Ovary (tissue), 9 donors: ENCODE measurements around the gene CUL9. TPM values are rescaled to one million over a fixed set of nuclear protein-coding genes. Genes with fewer than 3 reads are reported as not detected.

Experiments
- DNase-seq, 5 donors: peaks; one replicate each; pipeline ENCODE4 v3.0.0-alpha.2; 2019 to 2020
- H3K27ac ChIP-seq, 2 donors: fragments of 200-600 bp; one replicate each; pipeline versions ENCODE4 v1.5.1 to v1.8.0; 2019 to 2022
- H3K27me3 ChIP-seq: fragments of 200-600 bp; one replicate; pipeline ENCODE4 v1.8.0; 2022
- H3K36me3 ChIP-seq: fragments of 200-600 bp; sonication (generic); one replicate; pipeline ENCODE4 v1.5.1; 2019
- H3K4me1 ChIP-seq: one replicate; pipeline ENCODE4 v1.8.1; 2013; ENCODE audit warnings: mild to moderate bottlenecking, moderate library complexity; ENCODE audit not compliant: insufficient read depth
- H3K4me3 ChIP-seq: fragments of 200-600 bp; sonication (generic); one replicate; pipeline ENCODE4 v1.5.1; 2017
- H3K9me3 ChIP-seq, 2 donors: fragments of 200-600 bp in 1 of 2; sonication (generic) in 1 of 2; one replicate each; pipeline versions ENCODE4 v1.5.1 to v1.8.1; 2013 to 2019; ENCODE audit warnings: mild to moderate bottlenecking in 1 of 2, moderate library complexity in 1 of 2
- EP300 ChIP-seq: sonication (generic); formaldehyde crosslinking; IDR thresholded peaks from one replicate; pipeline ENCODE4 v1.6.1; 2017; ENCODE audit warnings: antibody characterized with exemption
- POLR2A ChIP-seq: fragments of 450-650 bp; IDR thresholded peaks from one replicate; pipeline ENCODE4 v1.6.1; 2017; ENCODE audit warnings: antibody characterized with exemption, mild to moderate bottlenecking, moderate library complexity
- WGBS, 3 donors: extraction: QIAGEN DNeasy Blood & Tissue Kit in 1 of 3; methylation state at CpG; one replicate each; pipeline versions ENCODE4 v1.1.5 to v1.1.7; 2013 to 2017; 5-methylcytosine and 5-hydroxymethylcytosine counted together
- intact Hi-C, 4 donors: fragments of 100-400 bp; cut with DNase I; formaldehyde crosslinking; loops; one replicate each; pipeline versions ENCODE4 v1.11.0 to v1.15.1; 2022 to 2023
- polyA plus RNA-seq, 2 donors: library from polyadenylated mRNA; stranded (reverse); fragments of 200-250 nt in 1 of 2; fragments of 350-450 nt in 1 of 2; fragmentation: Illumina TruSeq in 1 of 2; extraction: RNeasy Lipid Tissue Mini Kit (QIAGEN cat#74804) in 1 of 2; gene quantifications; one replicate each; pipeline ENCODE4 v1.2.3, GENCODE V29; 2013 to 2014
- total RNA-seq, 7 donors: library from RNA; depleted of rRNA in 2 of 7; stranded (reverse); fragments of >200 nt in 2 of 7; fragmentation: NEBNext Ultra II Directional in 3 of 7; extraction: Animal tissue kit (Norgen Biotek cat#: 25700) in 3 of 7; gene quantifications; one replicate each; pipeline versions ENCODE4 v1.1.0 to v1.2.4, GENCODE V29; 2016 to 2023
- TF ChIP-seq, protein P1 (sequence below), 3 donors: fragments of 450-650 bp in 2 of 3; fragments of 200-600 bp in 1 of 3; IDR thresholded peaks; one replicate each; pipeline versions ENCODE4 v1.5.1 to v1.8.0; 2016 to 2022; ENCODE audit warnings: antibody characterized with exemption in 3 of 3, mild to moderate bottlenecking in 1 of 3
- donor health status: DM: no; HTN: no; CAD: no; lungs with moderate emphysema.
- donor health status: DM: no; HTN: no; CAD: no.
- donor health status: Bipolar disorder and iron deficiency.
- donor health status: DM: yes; HTN: yes; CAD: no.
- donor health status: DM: no; HTN: no; CAD: no.
- donor health status: DM: yes; HTN: yes; CAD: no.

CUL9 gene
- total and polyA plus RNA-seq, 9 donors: 15.9 to 44.5 (median 30.0) TPM

DNA sequence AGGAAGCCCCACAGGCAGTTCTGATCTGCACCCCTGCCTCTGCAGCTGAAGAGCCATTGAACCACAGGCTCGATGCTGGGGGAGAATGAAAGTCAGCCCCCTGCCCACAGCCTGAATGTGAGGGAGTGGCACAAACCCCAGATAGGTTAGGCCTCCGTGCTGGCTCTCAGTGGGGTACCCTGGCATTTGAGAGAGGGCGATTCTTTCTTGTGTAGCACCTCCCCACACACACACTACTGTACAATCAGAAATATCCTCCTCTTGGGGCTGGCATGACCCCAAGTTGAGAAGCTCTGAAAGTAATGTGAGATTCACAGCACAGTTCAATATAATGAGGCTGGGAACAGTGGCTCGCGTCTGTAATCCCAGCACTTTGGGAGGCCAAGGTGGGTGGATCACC, 79.2 kb downstream of the CUL9 start:
- 74 to 80% (median 75%) methylated on average over 5 of the region's 5 CpGs for WGBS, 3 donors
- TF ChIP-seq EP300 (no peak), POLR2A (no peak)
- TF ChIP-seq, protein P1, sequence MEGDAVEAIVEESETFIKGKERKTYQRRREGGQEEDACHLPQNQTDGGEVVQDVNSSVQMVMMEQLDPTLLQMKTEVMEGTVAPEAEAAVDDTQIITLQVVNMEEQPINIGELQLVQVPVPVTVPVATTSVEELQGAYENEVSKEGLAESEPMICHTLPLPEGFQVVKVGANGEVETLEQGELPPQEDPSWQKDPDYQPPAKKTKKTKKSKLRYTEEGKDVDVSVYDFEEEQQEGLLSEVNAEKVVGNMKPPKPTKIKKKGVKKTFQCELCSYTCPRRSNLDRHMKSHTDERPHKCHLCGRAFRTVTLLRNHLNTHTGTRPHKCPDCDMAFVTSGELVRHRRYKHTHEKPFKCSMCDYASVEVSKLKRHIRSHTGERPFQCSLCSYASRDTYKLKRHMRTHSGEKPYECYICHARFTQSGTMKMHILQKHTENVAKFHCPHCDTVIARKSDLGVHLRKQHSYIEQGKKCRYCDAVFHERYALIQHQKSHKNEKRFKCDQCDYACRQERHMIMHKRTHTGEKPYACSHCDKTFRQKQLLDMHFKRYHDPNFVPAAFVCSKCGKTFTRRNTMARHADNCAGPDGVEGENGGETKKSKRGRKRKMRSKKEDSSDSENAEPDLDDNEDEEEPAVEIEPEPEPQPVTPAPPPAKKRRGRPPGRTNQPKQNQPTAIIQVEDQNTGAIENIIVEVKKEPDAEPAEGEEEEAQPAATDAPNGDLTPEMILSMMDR (IDR thresholded peaks at IDR 0.05): no peak

DNA sequence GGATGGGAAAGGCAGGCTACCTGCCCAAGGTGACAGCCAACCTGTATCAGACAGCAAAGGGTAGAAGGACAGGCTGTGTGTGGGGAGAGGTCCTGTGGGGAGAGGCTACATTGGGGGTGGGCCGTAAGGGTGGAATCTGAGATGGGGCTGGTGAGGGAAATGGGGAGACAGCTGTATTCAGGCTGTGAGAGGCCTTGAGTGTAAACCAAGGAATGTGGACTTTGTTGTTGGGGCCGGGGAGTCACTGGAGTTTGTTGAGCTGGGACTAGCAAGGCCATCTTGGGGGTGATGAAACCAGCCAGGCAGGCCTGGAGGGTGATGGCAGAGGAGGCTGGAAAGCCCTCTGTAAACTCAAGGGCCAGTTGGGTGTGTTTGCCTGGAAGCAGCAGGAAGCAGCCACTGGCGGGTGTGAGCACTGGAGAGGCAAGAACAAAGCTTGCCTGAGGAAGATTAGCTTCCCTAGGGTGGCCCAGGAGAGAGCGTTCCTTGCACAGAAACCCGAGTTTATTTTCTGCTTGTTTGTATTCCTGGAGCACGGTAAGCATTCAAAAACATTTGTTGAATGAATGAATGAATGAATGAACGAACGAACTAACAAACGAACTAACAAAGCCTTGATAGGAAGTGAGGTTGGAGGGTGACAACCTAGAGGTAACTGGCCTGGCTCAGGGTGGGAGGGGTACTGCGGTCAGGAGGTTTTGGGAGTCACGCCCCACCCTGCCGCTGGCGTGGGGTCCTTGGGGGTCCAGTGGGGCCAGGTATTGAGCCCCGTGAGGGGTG, 80.2 kb downstream of the CUL9 start:
- WGBS, 3 donors: 75 to 84% (median 76%) methylated on average over 14 of the region's 14 CpGs
- no peaks in the 10 kb centered on the region for H3K4me1 ChIP-seq
- no peaks in the 10 kb centered on the region for H3K27me3 ChIP-seq
- H3K9me3 ChIP-seq: no peaks in the 10 kb centered on the region
- TF ChIP-seq POLR2A: no peak
- no peak for TF ChIP-seq EP300
- TF ChIP-seq, protein P1 (IDR thresholded peaks at IDR 0.05): no peak
- no peak overlapping the region for H3K27ac ChIP-seq
- intact Hi-C loops: loop anchor here in 2 of 4 donors (10.0 kb wide), 2 partner anchors 233 to 243 kb away; no protein-coding TSS in a partner anchor
- DNase-seq: no peak
- H3K4me3 ChIP-seq: no peak overlapping the region
- no peaks in the 10 kb centered on the region for H3K36me3 ChIP-seq

More for the DNA sequence above, 79.2 kb downstream of the CUL9 start:
- Histone ChIP-seq H3K9me3 (no peaks in the 10 kb centered on the region), H3K36me3 (no peaks in the 10 kb centered on the region), H3K4me1 (no peaks in the 10 kb centered on the region), H3K27me3 (no peaks in the 10 kb centered on the region), H3K4me3 (no peak overlapping the region), H3K27ac (no peak overlapping the region)
- no peak for DNase-seq
- intact Hi-C loops: loop anchor here in 2 of 4 donors (10.0 kb wide), 2 partner anchors 234 to 244 kb away; no protein-coding TSS in a partner anchor

DNA sequence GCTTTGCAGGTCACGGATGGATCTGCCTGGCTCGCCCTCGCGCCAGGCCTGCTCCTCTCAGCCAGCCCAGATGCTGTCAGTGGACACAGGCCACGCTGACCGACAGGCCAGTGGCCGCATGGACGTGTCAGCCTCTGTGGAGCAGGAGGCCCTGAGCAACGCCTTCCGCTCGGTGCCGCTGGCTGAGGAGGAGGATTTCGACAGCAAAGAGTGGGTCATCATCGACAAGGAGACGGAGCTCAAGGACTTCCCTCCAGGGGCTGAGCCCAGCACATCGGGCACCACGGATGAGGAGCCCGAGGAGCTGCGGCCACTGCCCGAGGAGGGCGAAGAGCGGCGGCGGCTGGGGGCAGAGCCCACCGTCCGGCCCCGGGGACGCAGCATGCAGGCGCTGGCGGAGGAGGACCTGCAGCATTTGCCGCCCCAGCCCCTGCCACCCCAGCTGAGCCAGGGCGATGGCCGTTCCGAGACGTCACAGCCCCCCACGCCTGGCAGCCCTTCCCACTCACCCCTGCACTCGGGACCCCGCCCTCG, 80.9 kb downstream of the CUL9 start:
- no peaks in the 10 kb centered on the region for H3K27me3 ChIP-seq
- 87 to 89% (median 88%) methylated on average over 39 of the region's 39 CpGs for WGBS, 3 donors
- H3K36me3 ChIP-seq: no peaks in the 10 kb centered on the region
- H3K4me1 ChIP-seq: no peaks in the 10 kb centered on the region
- H3K27ac ChIP-seq: no peak overlapping the region
- no peaks in the 10 kb centered on the region for H3K9me3 ChIP-seq
- DNase-seq: no peak
- intact Hi-C loops: loop anchor here in 2 of 4 donors (10.0 kb wide), 2 partner anchors 232 to 242 kb away; no protein-coding TSS in a partner anchor
- no peak overlapping the region for H3K4me3 ChIP-seq
- TF ChIP-seq EP300: no peak
- TF ChIP-seq POLR2A: no peak

DNA sequence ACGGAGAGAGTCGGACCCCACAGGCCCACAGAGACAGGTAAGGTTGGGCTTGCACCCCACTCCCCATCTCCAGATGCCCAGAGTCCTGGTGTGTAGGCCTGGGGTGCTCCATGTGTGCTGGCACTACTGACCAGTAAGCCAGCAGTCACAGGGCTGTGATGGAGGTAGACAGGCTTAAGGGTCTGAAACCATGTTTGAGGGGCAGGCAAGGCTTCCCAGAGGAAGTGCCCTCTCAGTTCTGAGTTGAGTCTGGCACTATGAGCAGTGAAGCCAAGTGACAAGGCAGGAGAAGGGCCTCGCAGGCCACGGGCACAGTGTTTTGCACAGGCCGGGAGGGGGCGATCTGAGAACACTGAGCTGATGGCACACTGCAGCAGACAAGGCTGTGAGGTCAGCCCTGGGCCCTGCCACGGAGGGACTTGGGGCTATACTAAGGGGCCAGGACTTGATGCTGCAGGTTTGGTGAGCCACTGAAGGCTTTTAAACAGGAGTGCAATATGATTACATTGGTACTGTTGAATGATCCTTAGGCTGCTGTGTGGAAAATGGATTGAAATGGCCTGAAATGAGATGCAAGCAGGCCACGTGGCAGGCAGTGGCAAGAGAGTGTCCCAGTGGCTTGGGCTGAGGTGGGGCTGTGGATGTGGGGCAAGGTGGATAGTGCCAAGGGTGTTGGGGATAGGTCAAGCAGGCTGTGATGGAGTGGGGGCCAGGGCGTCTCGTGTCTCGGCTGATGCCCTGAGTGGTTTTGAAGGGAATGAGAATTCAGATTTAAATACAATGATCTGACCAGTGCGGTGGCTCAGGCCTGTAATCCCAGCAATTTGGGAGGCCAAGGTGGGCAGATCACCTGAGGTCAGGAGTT, 81.5 kb downstream of the CUL9 start:
- no peak overlapping the region for H3K4me3 ChIP-seq
- no peaks in the 10 kb centered on the region for H3K4me1 ChIP-seq
- no peaks in the 10 kb centered on the region for H3K9me3 ChIP-seq
- DNase-seq: peak in 3 of 5 donors; percentile 42 to 63 (median 50)
- WGBS, 3 donors: 62 to 66% (median 63%) methylated on average over 12 of the region's 12 CpGs
- no peaks in the 10 kb centered on the region for H3K36me3 ChIP-seq
- TF ChIP-seq EP300: no peak
- TF ChIP-seq, protein P1 (IDR thresholded peaks at IDR 0.05): peak in 1 of 3 donors; percentile 21
- intact Hi-C loops: loop anchor here in 2 of 4 donors (10.0 kb wide), 2 partner anchors 231 to 241 kb away; no protein-coding TSS in a partner anchor
- H3K27me3 ChIP-seq: no peaks in the 10 kb centered on the region
- H3K27ac ChIP-seq: no peak overlapping the region
